GM19239 (cell line): ENCODE results near the gene LCE6A.

ENCODE experiments used
- DNase-seq: peaks from one replicate; pipeline ENCODE4 v3.0.0; 2011; ENCODE audit warnings: low spot score; ENCODE audit not compliant: insufficient read length
- FAIRE-seq: peaks from 2 replicates; lab custom pipeline; 2011; peaks lifted over from hg19 to GRCh38; lab: Jason Lieb, UNC

Gene LCE6A

GRCh38 chr1:152871731-152872126, 29.1 kb downstream of the LCE6A start:
- FAIRE-seq (no peak), DNase-seq (no peak)

- DNase-seq (no peak), FAIRE-seq (no peak)
Measured at GRCh38 chr1:152873495-152873894, 30.8 kb downstream of the LCE6A start.

- FAIRE-seq (no peak), DNase-seq (no peak)
Measured at GRCh38 chr1:152876827-152877226, 34.2 kb downstream of the LCE6A start.

- FAIRE-seq = no peak
- no peak for DNase-seq
Measured at GRCh38 chr1:152878042-152878441, 35.4 kb downstream of the LCE6A start, which contains the start of gene SMCP. SMCP (plus strand) TSS chr1:152878322; CDS start chr1:152884423, 6,101 bp downstream.

- FAIRE-seq (no peak), DNase-seq (no peak)
Measured at GRCh38 chr1:152879559-152880198, 37.0 kb downstream of the LCE6A start.

- DNase-seq = no peak
- no peak for FAIRE-seq
Measured at GRCh38 chr1:152880316-152880715, 37.7 kb downstream of the LCE6A start.

DNA sequence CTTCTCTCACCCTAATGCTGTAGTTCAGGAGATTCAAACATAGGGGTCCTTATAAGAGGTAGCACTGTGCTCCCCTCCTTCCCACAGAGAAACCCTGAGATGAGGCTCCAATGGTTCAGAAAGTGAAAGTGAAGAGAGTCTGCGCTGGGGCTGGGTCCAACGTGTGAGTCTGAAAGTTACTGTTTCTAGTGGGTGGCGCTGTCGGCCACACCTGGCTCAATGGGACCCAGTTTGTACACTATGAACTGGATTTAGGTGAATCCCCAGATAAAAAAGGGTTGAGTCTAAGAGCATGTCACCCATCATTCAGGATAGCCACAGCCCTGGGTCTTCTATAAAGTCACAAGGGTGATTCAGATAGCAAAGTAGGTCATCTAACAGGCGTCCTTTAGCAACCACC, 38.3 kb downstream of the LCE6A start:
- DNase-seq (no peak), FAIRE-seq (no peak)

GRCh38 chr1:152884085-152884484, 41.4 kb downstream of the LCE6A start:
- DNase-seq = no peak
- FAIRE-seq = no peak

GRCh38 chr1:152884506-152884905, 41.9 kb downstream of the LCE6A start:
- no peak for FAIRE-seq
- no peak for DNase-seq

- DNase-seq (no peak), FAIRE-seq (no peak)
Measured at GRCh38 chr1:152884966-152885624, 42.4 kb downstream of the LCE6A start.

- DNase-seq = no peak
- no peak for FAIRE-seq
Measured at GRCh38 chr1:152886085-152886484, 43.4 kb downstream of the LCE6A start.

DNA sequence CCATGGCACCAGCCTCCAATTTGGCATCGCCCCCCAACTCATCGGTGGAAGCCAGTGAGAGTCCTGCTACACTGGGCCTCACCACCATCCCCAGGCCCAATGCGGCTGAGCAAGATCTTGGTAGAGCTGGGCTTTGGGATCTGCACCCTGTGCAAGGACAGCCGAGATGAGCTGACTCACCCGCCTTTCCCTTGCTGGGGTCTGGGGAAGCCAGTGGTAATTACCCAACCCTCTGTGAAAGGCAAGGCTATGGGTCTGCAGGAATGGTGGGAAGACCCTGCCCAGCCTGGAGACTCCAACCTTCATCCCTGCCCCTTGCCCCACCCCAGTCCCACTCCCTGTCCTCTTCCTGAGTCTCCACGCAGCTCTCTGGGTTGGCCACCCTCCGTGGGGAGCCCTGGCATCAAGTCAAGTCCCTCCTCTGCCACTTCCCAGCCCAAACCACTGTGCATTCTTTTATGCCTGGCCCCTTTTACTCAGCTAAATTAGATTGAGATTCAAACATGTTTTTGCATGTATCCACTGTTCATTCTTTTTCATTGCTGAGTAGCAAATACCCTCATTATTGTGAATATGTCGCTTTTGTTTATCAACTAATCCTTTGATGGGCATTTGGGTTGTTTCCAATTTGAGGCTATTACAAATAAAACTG, 44.2 kb downstream of the LCE6A start:
- DNase-seq (no peak), FAIRE-seq (no peak)

DNA sequence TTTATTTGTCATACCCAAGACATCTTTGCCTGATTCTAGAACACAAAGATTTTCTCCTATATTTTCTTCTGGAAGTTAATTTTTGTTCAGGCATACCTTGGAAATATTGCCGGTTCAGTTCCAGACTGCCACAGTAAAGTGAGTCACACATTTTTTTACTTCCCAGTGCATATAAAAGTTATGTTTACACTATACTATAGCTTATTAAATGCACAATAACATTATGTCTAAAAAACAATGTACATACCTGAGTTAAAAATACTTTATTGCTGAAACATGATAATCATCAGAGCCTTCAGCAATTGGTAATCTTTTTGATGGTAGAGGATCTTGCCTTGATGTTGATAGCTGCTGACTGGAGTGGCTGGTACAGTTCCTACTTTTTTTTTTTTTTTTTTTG, 45.5 kb downstream of the LCE6A start:
- DNase-seq = no peak
- FAIRE-seq = no peak
